Fibroblast of mammary gland (primary cell): ENCODE data around the gene TATDN3.

ENCODE experiments used
- DNase-seq: peaks from one replicate; pipeline ENCODE4 v3.0.0-alpha.2; 2010; ENCODE audit warnings: low read depth
- H3K4me3 ChIP-seq: 2 replicates; pipeline ENCODE4 v1.5.1; 2011; ENCODE audit warnings: low read depth, mild to moderate bottlenecking, low read length, moderate library complexity; ENCODE audit not compliant: control insufficient read depth
- TF ChIP-seq, protein P1 (sequence below): conservative IDR thresholded peaks from 2 replicates; pipeline ENCODE4 v1.5.1; 2011; ENCODE audit warnings: low read depth, low read length, inconsistent platforms; ENCODE audit not compliant: control insufficient read depth, insufficient read depth

Gene TATDN3

DNA sequence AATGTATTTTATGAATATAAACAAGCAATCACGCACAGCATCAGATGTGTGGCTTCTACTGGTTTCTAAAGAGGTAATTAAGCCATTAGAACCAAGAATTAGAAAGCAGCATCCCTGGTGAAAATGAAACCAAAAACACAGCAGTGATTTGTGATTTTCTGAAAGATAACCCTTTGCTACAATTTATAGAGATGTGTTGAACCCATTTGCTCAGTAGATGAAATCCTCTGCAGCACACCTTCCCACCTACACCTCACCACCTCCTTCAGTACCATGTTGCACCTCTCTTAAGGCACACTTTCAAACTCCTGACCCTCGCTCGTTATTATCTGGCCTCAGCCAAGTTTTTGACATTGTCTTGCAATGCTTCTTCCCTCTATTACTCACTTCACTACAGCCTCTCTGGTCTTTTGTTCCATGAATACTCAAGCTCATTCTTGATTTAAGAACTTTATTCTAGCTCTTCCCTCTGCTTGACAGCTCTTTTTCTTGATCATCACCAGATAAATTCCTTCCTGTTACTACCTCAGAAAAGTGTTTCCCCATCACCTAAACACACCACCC, 38.7 kb upstream of the TATDN3 start:
- peak overlapping the region; percentile 39 for H3K4me3 ChIP-seq
- TF ChIP-seq, protein P1, sequence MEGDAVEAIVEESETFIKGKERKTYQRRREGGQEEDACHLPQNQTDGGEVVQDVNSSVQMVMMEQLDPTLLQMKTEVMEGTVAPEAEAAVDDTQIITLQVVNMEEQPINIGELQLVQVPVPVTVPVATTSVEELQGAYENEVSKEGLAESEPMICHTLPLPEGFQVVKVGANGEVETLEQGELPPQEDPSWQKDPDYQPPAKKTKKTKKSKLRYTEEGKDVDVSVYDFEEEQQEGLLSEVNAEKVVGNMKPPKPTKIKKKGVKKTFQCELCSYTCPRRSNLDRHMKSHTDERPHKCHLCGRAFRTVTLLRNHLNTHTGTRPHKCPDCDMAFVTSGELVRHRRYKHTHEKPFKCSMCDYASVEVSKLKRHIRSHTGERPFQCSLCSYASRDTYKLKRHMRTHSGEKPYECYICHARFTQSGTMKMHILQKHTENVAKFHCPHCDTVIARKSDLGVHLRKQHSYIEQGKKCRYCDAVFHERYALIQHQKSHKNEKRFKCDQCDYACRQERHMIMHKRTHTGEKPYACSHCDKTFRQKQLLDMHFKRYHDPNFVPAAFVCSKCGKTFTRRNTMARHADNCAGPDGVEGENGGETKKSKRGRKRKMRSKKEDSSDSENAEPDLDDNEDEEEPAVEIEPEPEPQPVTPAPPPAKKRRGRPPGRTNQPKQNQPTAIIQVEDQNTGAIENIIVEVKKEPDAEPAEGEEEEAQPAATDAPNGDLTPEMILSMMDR: no peak
- peak; percentile 39 for DNase-seq

DNA sequence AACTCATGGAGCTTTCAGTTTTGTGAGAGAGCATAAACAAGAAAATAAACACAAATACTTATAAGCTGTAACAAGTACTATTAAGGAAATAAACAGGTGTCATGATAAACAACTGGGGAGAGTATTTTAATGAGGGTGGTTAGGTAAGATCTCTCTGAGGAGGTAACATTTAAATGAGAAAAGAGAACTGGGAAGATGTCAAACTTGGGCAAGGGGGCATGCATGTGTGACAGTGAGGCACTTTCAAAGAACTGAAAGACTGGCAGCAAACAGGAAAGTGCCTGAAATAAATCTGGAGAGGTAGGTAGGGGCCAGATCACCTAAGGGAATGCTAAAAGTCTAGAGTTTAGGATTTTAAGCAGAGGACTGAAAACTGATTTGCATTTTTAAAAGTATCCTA, 37.9 kb upstream of the TATDN3 start:
- H3K4me3 ChIP-seq: no peak overlapping the region
- TF ChIP-seq, protein P1: no peak
- no peak for DNase-seq

DNA sequence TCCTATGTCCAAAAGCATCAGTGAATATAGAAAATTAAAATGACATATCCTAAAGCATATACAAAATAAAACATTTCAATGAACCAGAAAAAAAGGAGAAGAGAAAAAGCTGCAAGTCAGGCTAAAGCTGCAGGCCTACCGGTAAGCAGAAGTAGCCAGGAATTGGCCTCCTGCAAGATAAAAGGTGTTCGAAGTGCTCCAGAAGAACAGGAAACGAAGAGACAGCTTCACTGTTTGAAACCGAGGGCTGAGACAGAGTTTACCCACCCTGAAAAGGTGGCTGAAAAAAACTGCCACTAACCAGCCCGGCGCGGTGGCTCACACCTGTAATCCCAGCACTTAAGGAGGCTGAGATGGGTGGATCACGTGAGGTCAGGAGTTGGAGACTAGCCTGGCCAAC, 37.5 kb upstream of the TATDN3 start:
- H3K4me3 ChIP-seq: no peak overlapping the region
- TF ChIP-seq, protein P1: no peak
- DNase-seq: no peak

GRCh38 chr1:212754680-212755079, 37.0 kb upstream of the TATDN3 start:
- TF ChIP-seq, protein P1: no peak
- H3K4me3 ChIP-seq: no peak overlapping the region
- DNase-seq: no peak

- TF ChIP-seq, protein P1: no peak
- no peak for DNase-seq
- H3K4me3 ChIP-seq: no peak overlapping the region
Observed at GRCh38 chr1:212759683-212760082, 32.0 kb upstream of the TATDN3 start.

DNA sequence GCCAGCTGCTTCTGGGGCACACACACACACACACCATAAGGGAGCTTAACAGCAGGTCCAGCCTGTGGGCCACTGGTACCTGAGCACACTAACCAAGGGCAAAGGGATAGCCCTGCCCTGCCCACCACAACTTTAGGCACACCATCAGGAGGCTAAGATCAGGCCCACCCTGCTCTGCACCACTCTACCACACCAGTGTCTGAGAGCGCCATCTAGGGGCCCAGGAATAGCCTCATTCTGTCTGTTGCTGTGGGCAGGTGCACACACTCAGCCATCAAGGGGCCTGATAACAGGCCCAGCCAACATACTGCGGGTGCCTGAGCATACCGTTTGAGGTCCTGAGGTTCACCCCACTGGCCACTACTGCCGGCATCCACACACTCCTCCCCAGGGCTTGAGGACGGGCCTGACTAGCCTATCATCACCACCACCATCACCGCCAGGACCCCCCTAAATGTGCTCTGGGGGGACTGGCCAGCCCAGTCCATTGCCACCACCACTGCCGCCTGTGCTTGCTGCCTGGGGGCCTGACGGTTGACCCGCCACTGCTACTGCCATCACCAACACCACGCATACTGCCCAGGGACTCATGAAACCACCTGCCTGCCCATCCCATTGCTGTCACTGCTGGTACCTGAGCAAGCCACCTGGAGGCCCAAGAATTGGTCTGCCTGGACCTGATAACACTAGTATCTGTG, 31.4 kb upstream of the TATDN3 start:
- TF ChIP-seq, protein P1: peak; percentile 42

More for the DNA sequence above, 31.4 kb upstream of the TATDN3 start:
- H3K4me3 ChIP-seq: no peak overlapping the region
- DNase-seq: peak; percentile 15
